ENCODE measurements around the gene GPR152.
A peak's percentile ranks its signal among the peaks of the same experiment; 100 is the strongest.

The GPR152 gene

DNA sequence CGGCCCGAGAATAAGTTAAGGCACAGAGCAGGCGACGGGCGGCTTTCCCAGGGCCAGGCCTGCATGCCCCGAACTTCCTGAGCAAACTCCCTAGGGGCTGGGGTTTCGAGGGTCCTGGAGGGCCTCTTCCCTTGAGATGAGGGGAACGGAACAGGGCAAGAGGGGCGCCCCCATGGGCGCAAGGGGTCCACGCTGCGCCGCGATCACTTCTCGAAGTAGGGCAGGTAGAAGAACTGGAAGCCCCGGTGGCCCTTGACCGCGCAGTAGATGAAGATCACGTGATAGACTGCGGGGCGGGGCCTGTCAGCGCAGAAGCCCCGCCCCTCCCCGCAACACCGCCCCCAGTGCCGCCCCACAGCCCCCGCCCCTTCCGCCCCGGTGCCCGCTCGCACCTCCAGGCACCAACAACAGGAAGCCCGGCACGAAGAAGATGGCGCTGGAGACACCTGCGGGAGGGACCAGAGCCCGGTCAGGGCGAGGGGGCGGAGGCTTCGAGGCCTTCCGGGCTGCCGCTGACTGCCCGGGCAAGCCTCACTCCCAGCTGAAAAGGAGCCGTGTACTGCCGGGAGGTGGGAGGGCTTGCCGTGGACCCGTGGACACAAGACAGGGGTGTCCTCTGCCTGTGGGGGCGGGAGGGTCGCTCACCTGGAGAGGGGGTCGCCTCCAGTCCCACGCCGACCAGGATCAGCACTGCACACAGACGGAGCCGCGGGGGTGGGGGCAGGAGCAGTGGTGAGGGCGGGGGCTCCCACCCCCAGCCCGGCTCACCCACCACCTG, 12.1 kb upstream of the GPR152 start:
- DNase-seq = peak; percentile 91

DNA sequence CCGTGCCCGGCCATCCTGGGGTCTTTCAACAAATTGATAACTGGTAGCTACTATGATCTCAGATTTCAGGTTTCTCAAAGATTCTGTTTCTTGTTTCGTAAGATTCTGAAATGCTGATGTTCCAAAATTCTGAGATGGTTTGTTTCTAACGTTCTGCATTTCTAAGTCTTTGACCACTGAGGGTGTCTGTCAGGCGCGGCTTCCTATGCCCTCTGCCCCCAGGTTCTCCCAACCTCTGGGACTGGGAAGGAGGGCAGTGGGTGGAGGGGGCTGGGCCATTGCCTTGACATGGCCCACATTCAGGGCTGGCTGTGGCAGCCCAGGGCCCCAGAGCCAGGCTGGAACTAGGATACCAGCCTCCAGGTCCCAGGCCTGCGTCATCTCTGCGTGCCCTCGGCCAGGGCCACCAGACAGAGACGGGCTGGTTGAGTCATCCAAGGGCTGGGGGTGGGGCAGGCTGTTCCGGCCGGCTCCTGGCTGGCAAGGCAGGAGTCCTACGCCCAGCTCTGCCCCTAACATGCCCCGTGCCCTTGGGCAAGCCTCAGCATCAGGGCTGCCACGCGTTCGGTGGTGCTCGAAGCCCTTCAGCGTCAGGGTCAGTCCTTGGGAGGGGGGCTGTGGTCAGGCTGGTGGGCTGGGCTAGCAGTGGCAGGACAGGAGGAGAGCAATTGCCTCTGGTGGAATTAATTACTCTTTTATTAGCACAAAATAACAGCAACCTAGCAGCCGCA, 11.3 kb upstream of the GPR152 start:
- DNase-seq = no peak

GRCh38 chr11:67463186-67463585, 10.7 kb upstream of the GPR152 start:
- DNase-seq = no peak

DNA sequence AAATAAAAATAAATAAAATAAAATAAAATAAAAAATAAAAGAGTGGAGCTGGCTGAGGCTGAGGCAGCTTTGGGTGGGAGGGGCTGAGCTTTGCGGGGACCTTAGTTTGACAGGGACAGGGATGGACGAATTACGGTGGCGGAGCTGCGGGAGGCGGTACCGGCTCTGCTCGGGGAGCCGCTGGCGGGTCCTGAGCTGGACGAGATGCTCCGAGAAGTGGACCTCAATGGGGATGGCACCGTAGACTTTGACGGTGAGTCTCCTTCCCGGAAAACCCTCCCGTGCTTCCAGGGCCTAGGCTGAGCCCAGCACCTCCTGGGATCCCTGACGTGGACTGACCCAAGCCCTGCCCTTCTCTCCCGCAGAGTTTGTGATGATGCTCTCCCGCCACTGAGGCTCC, 5.7 kb upstream of the GPR152 start:
- no peak for DNase-seq

DNA sequence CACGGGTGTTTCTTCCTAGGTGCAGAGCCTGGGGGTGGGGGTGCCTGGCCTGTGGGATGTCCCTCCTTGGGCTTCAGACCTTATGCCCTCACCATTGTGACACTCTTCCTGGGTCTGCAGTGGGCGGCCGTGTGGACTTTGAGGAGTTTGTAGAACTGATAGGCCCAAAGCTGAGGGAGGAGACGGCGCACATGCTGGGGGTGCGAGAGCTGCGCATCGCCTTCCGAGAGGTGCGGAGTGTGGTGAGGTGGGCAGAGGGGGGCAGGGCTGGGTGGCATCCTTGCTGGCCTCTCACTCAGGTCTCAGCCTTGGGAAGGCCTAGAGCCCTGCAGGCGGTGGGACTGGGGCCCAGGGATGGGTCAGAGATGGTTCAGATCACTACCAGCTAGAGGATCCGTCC, 4.9 kb upstream of the GPR152 start:
- no peak for DNase-seq

- no peak for DNase-seq
Measured at GRCh38 chr11:67456068-67456705, 3.7 kb upstream of the GPR152 start.

DNA sequence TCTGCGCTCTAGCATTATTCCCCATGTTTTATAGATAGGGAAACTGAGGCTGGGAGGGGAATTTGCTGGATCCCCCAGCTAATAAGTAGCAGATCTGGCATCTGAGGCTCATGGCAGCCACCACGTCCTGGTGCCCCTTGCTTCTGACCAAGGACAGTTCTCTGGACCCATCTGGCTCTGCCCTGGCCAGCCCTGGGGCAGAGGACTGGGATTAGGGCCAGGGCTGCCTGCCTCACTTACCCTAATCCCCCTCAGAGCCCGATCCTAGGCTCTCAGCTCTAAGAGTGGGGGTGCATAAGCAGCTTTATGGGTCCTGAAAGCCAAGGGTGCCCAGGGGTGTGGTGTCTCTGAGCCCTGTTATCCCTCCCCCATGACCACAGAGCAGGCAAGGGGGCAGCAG, 2.5 kb upstream of the GPR152 start, which contains the start of gene CABP4:
Gene CABP4, plus strand, starts transcription at position 301 of the 400 bp plus-strand sequence. Its CDS starts 70 bp downstream, at position 371.
- DNase-seq = no peak

- DNase-seq = no peak
Measured at GRCh38 chr11:67453816-67454732, 1.5 kb upstream of the GPR152 start.

DNA sequence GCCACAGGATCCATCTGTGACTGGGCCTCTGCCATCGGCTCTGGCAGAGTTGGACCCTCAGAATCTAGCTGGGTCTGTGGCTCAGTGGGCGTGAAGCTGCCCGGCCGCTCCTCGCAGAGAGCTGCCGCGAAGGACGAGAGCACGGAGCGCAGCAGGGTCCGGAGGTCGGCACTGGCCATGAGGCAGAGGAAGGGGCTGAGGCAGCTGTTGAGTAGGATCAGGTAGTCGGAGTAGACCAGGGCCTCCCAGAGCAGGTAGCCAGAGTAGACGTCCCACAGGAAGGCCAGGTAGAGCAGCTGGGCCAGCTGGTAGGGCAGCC, 912 bp downstream of the GPR152 start:
- no peak for DNase-seq

DNA sequence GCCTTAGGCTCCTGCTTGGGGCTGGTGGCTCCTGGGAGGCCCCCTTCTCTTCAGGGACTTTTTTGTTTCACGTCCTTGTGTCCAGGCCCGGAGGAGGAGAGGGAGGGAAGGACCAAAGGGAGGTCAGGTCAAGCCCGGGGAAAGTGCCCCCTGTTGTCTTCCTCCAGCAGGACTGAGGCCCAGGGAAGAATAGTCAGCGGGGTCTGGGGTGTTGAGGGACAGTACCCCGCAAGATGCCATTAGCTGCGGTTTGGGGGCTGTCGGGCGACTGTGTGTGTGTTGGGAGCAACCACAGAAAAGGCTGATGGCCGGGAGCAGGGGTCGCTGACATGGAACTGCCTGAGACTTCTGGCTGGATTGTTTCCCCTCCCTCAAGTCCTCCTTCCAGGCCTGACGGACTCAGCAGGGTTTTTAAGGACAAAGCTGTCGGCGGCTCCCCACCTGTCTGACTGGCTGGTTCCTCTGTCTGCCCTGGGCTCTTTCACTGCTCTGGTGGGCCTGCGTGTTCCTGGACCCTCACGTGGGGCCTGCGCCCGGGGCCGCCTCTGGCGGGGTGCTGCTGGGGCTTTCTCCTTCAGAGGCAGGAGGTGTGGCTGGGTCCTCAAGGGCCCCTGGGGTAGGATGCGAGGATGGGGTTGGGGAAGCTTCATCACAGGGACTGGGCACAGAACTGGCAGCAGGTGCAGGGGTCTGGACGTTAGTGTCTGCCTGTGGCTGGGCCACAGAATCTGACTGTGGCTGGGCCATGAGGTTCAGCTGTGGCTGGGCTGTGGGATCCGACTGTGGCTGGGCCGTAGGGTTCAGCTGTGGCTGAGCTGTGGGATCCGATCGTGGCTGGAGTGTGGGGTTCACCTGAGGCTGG, 1.5 kb downstream of the GPR152 start:
- DNase-seq = no peak

DNA sequence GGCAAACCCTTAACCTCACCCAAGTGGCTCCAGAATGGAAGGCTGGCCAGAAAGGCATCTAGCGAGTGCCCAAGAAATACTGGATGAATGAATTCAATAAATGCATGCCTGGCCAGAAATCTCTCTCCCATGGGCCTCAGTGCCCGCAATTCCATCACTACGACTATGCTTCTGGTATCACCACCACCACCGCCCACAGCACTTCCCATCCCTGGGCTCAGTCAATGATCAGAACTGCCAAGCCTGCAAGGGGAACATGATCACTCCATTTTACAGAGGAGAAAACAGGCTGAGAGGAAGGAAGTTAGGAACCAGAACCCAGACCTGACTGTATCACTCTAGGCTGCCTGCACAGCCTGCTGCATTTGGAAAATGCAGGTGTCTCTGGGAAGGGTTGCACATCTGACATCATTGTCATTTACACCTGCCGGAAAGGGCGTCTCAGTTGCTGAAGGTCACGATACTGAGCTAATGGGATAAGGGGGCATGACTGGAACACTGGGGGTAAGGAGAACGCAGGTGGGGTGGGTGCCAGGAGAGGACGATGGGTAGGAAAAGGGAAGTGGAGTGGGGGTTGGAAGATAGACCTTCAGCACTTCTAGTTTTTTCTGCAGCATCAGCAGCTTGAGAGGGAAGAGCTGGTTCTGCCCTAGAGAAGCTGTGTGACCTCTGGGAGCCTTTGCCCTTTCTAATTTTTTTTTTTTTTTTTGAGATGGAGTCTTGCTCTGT, 3.2 kb downstream of the GPR152 start:
- DNase-seq = no peak

GRCh38 chr11:67448220-67448609, 4.3 kb downstream of the GPR152 start:
- no peak for DNase-seq

DNA sequence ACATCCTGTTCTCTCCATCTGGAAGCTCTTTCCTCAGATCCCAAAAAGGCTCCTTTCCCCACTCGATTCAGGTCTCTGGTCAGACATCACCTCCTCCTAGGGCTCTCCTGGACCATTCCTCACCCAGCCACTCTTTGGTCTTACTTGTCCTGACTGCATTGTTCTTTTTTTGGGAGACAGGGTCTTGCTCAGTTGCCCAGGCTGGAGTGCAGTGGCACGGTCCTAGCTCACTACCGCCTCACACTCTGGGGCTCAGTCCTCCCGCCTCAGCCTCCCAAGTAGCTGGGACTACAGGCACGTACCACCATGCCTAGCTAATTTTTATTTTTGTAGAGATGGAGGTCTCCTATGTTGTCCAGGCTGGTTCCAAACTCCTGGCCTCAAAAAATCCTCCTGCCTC, 7.0 kb downstream of the GPR152 start:
- no peak for DNase-seq

GRCh38 chr11:67442504-67443404, 9.8 kb downstream of the GPR152 start:
- no peak for DNase-seq

- no peak for DNase-seq
Measured at GRCh38 chr11:67441731-67442351, 10.7 kb downstream of the GPR152 start.

DNA sequence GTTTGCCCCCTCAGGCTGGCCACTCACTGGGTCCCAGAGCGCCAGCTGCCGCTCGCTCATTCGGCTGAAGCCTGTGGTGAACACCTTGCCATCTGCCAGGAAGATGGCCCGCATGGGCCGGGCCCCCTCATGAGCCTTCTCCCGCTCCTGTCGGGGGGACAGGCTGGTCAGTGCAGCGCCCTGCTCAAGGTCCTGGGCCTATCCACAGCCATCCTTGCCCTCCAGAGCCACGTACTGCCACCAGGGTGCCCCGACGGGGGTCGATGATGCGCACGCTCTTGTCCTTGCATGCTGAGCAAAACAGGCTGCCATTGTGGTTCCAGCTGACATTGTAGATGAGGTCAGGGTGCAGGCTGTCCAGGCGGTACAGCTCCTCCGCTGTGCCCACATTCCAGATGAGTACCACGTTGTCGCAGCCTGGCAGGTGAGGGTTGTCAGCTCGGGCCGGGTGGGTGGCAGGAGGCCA, 11.4 kb downstream of the GPR152 start:
- no peak for DNase-seq

DNA sequence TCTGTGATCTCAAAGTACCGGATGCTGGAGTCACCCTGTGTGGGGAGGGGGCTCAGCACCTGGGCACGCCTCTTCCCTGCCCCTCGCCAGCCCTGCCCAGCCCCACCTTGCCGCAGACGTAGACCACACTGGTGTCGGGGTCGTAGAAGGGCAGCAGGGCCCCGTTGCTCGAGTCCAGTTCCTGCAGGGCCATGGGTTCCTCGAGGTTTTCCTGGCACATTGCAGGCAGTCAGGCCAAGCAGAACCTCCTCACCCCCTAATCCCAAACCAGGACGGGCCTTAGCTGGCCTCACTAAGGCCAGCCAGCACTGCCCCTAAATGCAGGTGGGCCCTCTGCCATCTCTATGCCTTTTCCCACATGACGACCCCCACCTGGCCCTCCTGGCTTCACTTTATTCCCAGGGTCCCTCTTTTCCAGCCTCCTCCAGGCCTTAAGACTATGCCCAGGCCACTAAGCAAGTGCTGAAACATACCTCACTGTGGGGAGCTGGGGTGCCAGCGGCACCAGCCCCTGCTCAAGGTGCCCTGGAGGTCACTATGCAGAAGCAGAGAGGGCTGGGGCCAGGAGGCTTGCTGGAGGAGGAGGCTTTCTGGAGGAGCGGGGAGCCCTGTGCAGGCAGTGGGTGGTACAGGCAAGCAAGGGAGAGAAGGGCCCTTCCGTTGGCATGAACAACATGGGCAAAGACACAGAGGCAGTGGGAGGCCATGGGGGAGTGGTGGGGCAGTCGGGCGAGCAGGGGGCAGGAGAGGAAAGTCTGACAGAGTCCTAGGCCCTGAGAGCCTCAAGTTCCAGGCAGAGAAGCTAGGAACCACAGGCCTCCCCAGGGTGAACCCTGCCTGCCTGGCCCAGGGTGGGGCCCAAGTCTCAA, 12.1 kb downstream of the GPR152 start:
- no peak for DNase-seq

Data from NK-92 treated with Interleukin-12 subunit alpha and Interleukin-12 subunit beta, amount 100 ng/mL, for 24 hours (cell line).